B cell (primary cell): Measurements from ENCODE around the gene PIK3R3. TPM values are rescaled to one million over a fixed set of nuclear protein-coding genes. Genes with fewer than 3 reads are reported as not detected.

ENCODE experiments used
- ATAC-seq: fragments of 200-7000 bp; cut with Tn5 transposase; one replicate; pipeline ENCODE4 v1.10.0; 2021; ENCODE audit warnings: low read depth, mild to moderate bottlenecking, moderate number of reproducible peaks, moderate library complexity
- CTCF ChIA-PET: fragments of 350-600 bp; sonication (Branson Sonifier 250); formaldehyde crosslinking; loops from one replicate; lab custom pipeline; 2021; ENCODE audit warnings: antibody characterized with exemption, inconsistent platforms; lab: Charles Lee
- POLR2A ChIA-PET: fragments of 350-600 bp; sonication (Branson Sonifier 250); formaldehyde crosslinking; loops from one replicate; lab custom pipeline; 2021; ENCODE audit warnings: antibody characterized with exemption; lab: Charles Lee
- DNase-seq: peaks from one replicate; pipeline ENCODE4 v3.0.0; 2013
- H2AFZ ChIP-seq: 2 replicates; pipeline ENCODE4 v1.6.1; 2012; ENCODE audit warnings: mild to moderate bottlenecking, low read depth, low read length; ENCODE audit not compliant: insufficient read depth, poor library complexity, severe bottlenecking
- H3K27ac ChIP-seq, 2 donors: 1 replicate in 1 of 2; 2 replicates in 1 of 2; pipeline ENCODE4 v1.5.1; 2012 to 2013; ENCODE audit warnings: low read length in 2 of 2, mild to moderate bottlenecking in 2 of 2, moderate library complexity in 1 of 2
- H3K27me3 ChIP-seq, 4 experiments: fragments of 200-600 bp in 1 of 4; sonication (generic) in 1 of 4; replicated peaks in 1 of 4; 1 replicate in 2 of 4; 2 replicates in 2 of 4; pipeline versions ENCODE4 v1.6.1 to v1.7.0; 2013 to 2016; ENCODE audit warnings: low read length in 3 of 4, mild to moderate bottlenecking in 2 of 4, mixed read lengths in 1 of 4, moderate library complexity in 1 of 4; ENCODE audit not compliant: insufficient read depth in 4 of 4, control insufficient read depth in 3 of 4; ENCODE audit errors: control extremely low read depth in 1 of 4
- H3K36me3 ChIP-seq, 2 experiments: replicated peaks in 1 of 2; 1 replicate in 1 of 2; 2 replicates in 1 of 2; pipeline versions ENCODE4 v1.6.1 to v1.7.1; 2013; ENCODE audit warnings: low read length in 1 of 2; ENCODE audit not compliant: insufficient read depth in 2 of 2, control insufficient read depth in 1 of 2; ENCODE audit errors: control extremely low read depth in 1 of 2, extremely low read depth in 1 of 2
- H3K4me1 ChIP-seq, 2 donors: fragments of 200-600 bp in 1 of 2; sonication (generic) in 1 of 2; 1 replicate in 1 of 2; 2 replicates in 1 of 2; pipeline versions ENCODE4 v1.5.1 to v1.6.1; 2013 to 2017; ENCODE audit warnings: low read length in 2 of 2; ENCODE audit not compliant: control insufficient read depth in 2 of 2, insufficient read depth in 2 of 2
- H3K4me2 ChIP-seq: replicated peaks from 2 replicates; pipeline ENCODE3; 2012; ENCODE audit warnings: mild to moderate bottlenecking, low read depth, low read length; ENCODE audit not compliant: poor library complexity, severe bottlenecking
- H3K4me3 ChIP-seq, 5 experiments: fragments of 200-600 bp in 1 of 5; sonication (generic) in 1 of 5; 1 replicate in 3 of 5; 2 replicates in 2 of 5; pipeline versions ENCODE4 v1.5.1 to v1.7.0; 2011 to 2016; ENCODE audit warnings: low read length in 4 of 5, mild to moderate bottlenecking in 4 of 5, low read depth in 2 of 5, control low read depth in 1 of 5, moderate library complexity in 1 of 5; ENCODE audit not compliant: insufficient read depth in 1 of 5; ENCODE audit errors: control extremely low read depth in 1 of 5, extremely low read depth in 1 of 5
- H3K79me2 ChIP-seq: fragments of 200-600 bp; sonication (generic); one replicate; pipeline ENCODE4 v1.6.0; 2016; ENCODE audit warnings: low read length; ENCODE audit not compliant: control insufficient read depth, insufficient read depth
- H3K9ac ChIP-seq: fragments of 200-600 bp; sonication (generic); 2 replicates; pipeline ENCODE4 v1.6.1; 2017; ENCODE audit warnings: mild to moderate bottlenecking, low read length, moderate library complexity
- H3K9me3 ChIP-seq, 3 donors: one replicate each; pipeline versions ENCODE4 v1.6.1 to v1.7.1; 2013; ENCODE audit warnings: low read length in 2 of 3; ENCODE audit not compliant: control insufficient read depth in 2 of 3, insufficient read depth in 1 of 3; ENCODE audit errors: control extremely low read depth in 1 of 3
- H4K20me1 ChIP-seq: 2 replicates; pipeline ENCODE4 v1.6.0; 2012; ENCODE audit warnings: mild to moderate bottlenecking, low read length; ENCODE audit not compliant: insufficient read depth, control insufficient read depth, poor library complexity, severe bottlenecking
- H3K27ac Mint-ChIP-seq: one replicate; pipeline ENCODE4 v1.8.0; 2021; ENCODE audit warnings: mixed read lengths
- H3K27me3 Mint-ChIP-seq: one replicate; pipeline ENCODE4 v1.8.0; 2021; ENCODE audit warnings: mixed read lengths
- H3K4me1 Mint-ChIP-seq: one replicate; pipeline ENCODE4 v1.8.0; 2021; ENCODE audit warnings: mixed read lengths
- H3K4me3 Mint-ChIP-seq: one replicate; pipeline ENCODE4 v1.8.0; 2021; ENCODE audit warnings: mixed read lengths
- H3K9me3 Mint-ChIP-seq: one replicate; pipeline ENCODE4 v1.8.0; 2022; ENCODE audit warnings: mixed read lengths; ENCODE audit not compliant: insufficient read depth
- CTCF ChIP-seq: fragments of 200-600 bp; IDR thresholded peaks from one replicate; pipeline ENCODE4 v1.8.0; 2022; ENCODE audit warnings: antibody characterized with exemption, mild to moderate bottlenecking
- EZH2 ChIP-seq: IDR thresholded peaks from 2 replicates; pipeline ENCODE4 v1.6.1; 2012; ENCODE audit warnings: borderline replicate concordance, low read depth, mild to moderate bottlenecking, moderate library complexity, low read length; ENCODE audit not compliant: insufficient read depth, poor library complexity, severe bottlenecking
- WGBS: methylation state at CpG from one replicate; pipeline ENCODE4 v1.1.5; 2013; ENCODE audit warnings: missing lambda C conversion rate; ENCODE audit not compliant: insufficient coverage; 5-methylcytosine and 5-hydroxymethylcytosine counted together
- intact Hi-C: fragments of 100-400 bp; cut with micrococcal nuclease; formaldehyde crosslinking; loops from one replicate; pipeline ENCODE4 v1.10.0; 2022
- polyA plus RNA-seq: library from polyadenylated mRNA; depleted of rRNA; stranded (reverse); fragments of >200 nt; gene quantifications from 2 replicates; pipeline ENCODE4 v1.2.3, GENCODE V29; 2012
- total RNA-seq, 2 donors: library from RNA; stranded (reverse); fragments of 120-200 nt in 1 of 2; gene quantifications; 1 replicate in 1 of 2; 2 replicates in 1 of 2; pipeline versions ENCODE4 v1.2.3 to v1.2.4, GENCODE V29; 2013 to 2022

PIK3R3 gene
- total and polyA plus RNA-seq, 2 donors (not counting 1 experiment from before 2014, with no cell fraction given) = 0.06 to 0.17 TPM

GRCh38 chr1:46056325-46056724, 76.1 kb downstream of the PIK3R3 start:
- Mint-ChIP-seq H3K27ac (no peak overlapping the region), H3K9me3 (no peaks in the 10 kb centered on the region), H3K4me3 (no peak overlapping the region), H3K4me1 (no peaks in the 10 kb centered on the region), H3K27me3 (no peaks in the 10 kb centered on the region)
- Histone ChIP-seq H3K79me2 (no peaks in the 10 kb centered on the region), H4K20me1 (no peaks in the 10 kb centered on the region), H3K27ac (no peak overlapping the region), H2AFZ (no peak overlapping the region), H3K9ac (no peak overlapping the region), H3K4me3 (no peak overlapping the region), H3K27me3 (no peaks in the 10 kb centered on the region), H3K36me3 (no peaks in the 10 kb centered on the region), H3K9me3 (peaks cover 0 to 7% (median 0%) of the 10 kb centered on the region in 3 donors), H3K4me1 (no peaks in the 10 kb centered on the region), H3K4me2 (no peak overlapping the region)
- DNase-seq (no peak), ATAC-seq (no peak)
- 100% methylated on average over 3 of the region's 5 CpGs for WGBS
- intact Hi-C loops = no loop called here
- ChIA-PET CTCF (no interaction called here), POLR2A (no interaction called here)
- TF ChIP-seq CTCF = no peak
- no peak for TF ChIP-seq EZH2

- Histone ChIP-seq H3K4me3 (no peak overlapping the region), H3K9ac (no peak overlapping the region), H3K4me1 (no peaks in the 10 kb centered on the region), H3K79me2 (no peaks in the 10 kb centered on the region), H3K36me3 (no peaks in the 10 kb centered on the region), H3K4me2 (no peak overlapping the region), H3K9me3 (peaks cover 0 to 7% (median 0%) of the 10 kb centered on the region in 3 donors), H4K20me1 (no peaks in the 10 kb centered on the region), H3K27me3 (no peaks in the 10 kb centered on the region), H2AFZ (no peak overlapping the region), H3K27ac (no peak overlapping the region)
- ATAC-seq = no peak
- ChIA-PET POLR2A (no interaction called here), CTCF (interaction anchor here (0.6 to 1.2 kb wide), 2 partner anchors 11 to 127 kb away, joined by 3 read pairs; no protein-coding TSS in a partner anchor)
- Mint-ChIP-seq H3K27ac (no peak overlapping the region), H3K27me3 (no peaks in the 10 kb centered on the region), H3K4me3 (no peak overlapping the region), H3K9me3 (no peaks in the 10 kb centered on the region), H3K4me1 (no peaks in the 10 kb centered on the region)
- no CpG with 5 or more reads among the region's 2 CpGs for WGBS
- no peak for TF ChIP-seq CTCF
- no peak for TF ChIP-seq EZH2
- intact Hi-C loops = no loop called here
- DNase-seq = no peak
These were observed 78.7 kb downstream of the PIK3R3 start for GRCh38 chr1:46053734-46054133.
